Measurements from ENCODE around the gene SPAG5.

Gene SPAG5

DNA sequence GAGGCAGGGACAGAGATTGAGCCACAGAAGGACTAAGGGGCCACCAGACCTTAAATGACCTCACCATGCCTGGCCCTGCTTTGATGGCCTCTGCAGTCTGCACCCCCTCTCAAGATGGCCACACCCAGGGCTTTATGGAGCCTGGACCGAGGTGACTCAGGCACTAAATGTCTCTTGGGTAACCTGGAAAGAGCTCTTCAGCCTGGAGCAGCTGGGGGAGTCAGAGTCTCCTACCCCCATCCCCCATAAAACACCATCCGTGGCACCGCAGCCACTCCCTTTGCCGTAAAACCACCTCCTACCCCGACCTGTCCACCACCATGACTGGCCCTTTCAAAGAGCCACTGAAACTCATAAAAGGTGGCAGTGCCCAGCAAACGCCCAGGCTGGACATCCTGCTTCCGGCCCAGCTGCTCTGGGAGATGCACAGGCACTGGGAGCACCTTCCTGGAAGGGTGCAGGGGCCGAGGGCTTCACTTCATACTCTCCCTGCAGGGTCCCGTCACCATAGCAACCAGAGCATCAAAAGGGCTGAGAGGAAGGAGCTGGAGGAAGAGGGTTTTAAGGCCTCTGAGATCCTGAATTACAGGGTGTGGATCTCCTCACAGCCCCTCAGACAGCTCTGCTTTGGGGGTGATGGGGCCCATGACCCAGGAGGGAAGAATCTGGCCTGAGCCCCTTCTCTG is 70.4 kb downstream of the SPAG5 start:
- Histone ChIP-seq H3K4me3 (no peak overlapping the region), H3K36me3 (ENCODE audit: insufficient read depth, low read length) (no peaks in the 10 kb centered on the region), H3K9ac (ENCODE audit: insufficient read length) (no peak overlapping the region), H3K9me3 (ENCODE audit: low read depth, low read length) (no peaks in the 10 kb centered on the region), H3K27ac (no peak overlapping the region)
- TF ChIP-seq FOXP2 (optimal IDR thresholded peaks at IDR 0.05; ENCODE audit: control extremely low read depth, extremely low read length, insufficient read depth) (no peak), POLR2AphosphoS5 (IDR thresholded peaks at IDR 0.05; ENCODE audit: borderline replicate concordance, low read depth, low read length) (no peak), EZH2 (IDR thresholded peaks at IDR 0.05) (no peak)
- DNase-seq (ENCODE audit: low read depth, low spot score) = no peak

DNA sequence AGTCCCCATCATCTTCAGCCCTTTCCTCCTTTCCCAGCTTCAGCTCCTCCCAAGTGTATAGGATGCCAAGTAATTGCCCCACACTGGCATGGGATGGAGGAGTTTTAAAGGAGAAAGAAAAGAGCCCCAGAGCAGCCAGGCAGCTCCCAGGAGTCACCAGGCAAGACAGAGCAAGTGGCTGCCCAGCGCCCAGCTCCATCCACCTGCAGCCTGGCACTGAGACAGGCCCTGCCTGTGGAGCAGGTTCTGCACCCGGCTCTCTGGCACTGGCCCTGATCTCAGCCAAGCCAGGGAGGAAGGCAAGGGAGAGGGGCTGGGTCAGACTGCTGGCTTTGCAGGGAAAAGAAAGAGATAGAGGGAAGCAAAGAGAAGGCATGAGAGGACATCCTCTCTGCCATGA is 71.0 kb downstream of the SPAG5 start:
- no peaks in the 10 kb centered on the region for H3K9me3 ChIP-seq (ENCODE audit: low read depth, low read length)
- H3K36me3 ChIP-seq (ENCODE audit: insufficient read depth, low read length) = no peaks in the 10 kb centered on the region
- no peak overlapping the region for H3K4me3 ChIP-seq
- no peak overlapping the region for H3K27ac ChIP-seq
- DNase-seq (ENCODE audit: low read depth, low spot score) = no peak
- H3K9ac ChIP-seq (ENCODE audit: insufficient read length) = no peak overlapping the region
- TF ChIP-seq FOXP2 (optimal IDR thresholded peaks at IDR 0.05; ENCODE audit: control extremely low read depth, extremely low read length, insufficient read depth) (no peak), POLR2AphosphoS5 (IDR thresholded peaks at IDR 0.05; ENCODE audit: borderline replicate concordance, low read depth, low read length) (no peak), EZH2 (IDR thresholded peaks at IDR 0.05) (no peak)

All from SK-N-MC (cell line).